Neuronal stem cell (in vitro differentiated cells): ENCODE measurements around the gene VEGFD.

ENCODE experiments used
- DNase-seq: peaks from one replicate; pipeline ENCODE4 v3.0.0-alpha.2; 2013; ENCODE audit warnings: low spot score
- H2AFZ ChIP-seq: one replicate; pipeline ENCODE4 v1.6.1; 2013; ENCODE audit warnings: mild to moderate bottlenecking, low read length, inconsistent platforms
- H2AK5ac ChIP-seq: 2 replicates; pipeline ENCODE4 v1.6.1; 2013; ENCODE audit warnings: low read depth, mild to moderate bottlenecking, inconsistent platforms, low read length, moderate library complexity, mixed read lengths
- H2BK120ac ChIP-seq: 2 replicates; pipeline ENCODE4 v1.6.1; 2013; ENCODE audit warnings: low read depth, mild to moderate bottlenecking, inconsistent platforms, low read length, moderate library complexity, mixed read lengths
- H2BK12ac ChIP-seq: one replicate; pipeline ENCODE4 v1.6.1; 2013; ENCODE audit warnings: low read length, inconsistent platforms
- H2BK15ac ChIP-seq: 2 replicates; pipeline ENCODE4 v1.6.1; 2013; ENCODE audit warnings: mild to moderate bottlenecking, low read length, inconsistent platforms, mixed read lengths
- H2BK5ac ChIP-seq: one replicate; pipeline ENCODE4 v1.6.1; 2013; ENCODE audit warnings: inconsistent platforms, mild to moderate bottlenecking, low read length, moderate library complexity
- H3K14ac ChIP-seq: one replicate; pipeline ENCODE4 v1.6.1; 2013; ENCODE audit warnings: low read length, inconsistent platforms
- H3K18ac ChIP-seq: 2 replicates; pipeline ENCODE4 v1.6.1; 2013; ENCODE audit warnings: low read length, inconsistent platforms
- H3K23ac ChIP-seq: 2 replicates; pipeline ENCODE4 v1.6.1; 2013; ENCODE audit warnings: low read depth, mild to moderate bottlenecking, mixed read lengths, low read length, inconsistent platforms; ENCODE audit not compliant: poor library complexity
- H3K27ac ChIP-seq: replicated peaks from 3 replicates; pipeline ENCODE4 v1.5.1; 2013; ENCODE audit warnings: low read length, inconsistent platforms
- H3K27me3 ChIP-seq, 3 experiments: 2 replicates each; pipeline ENCODE4 v1.6.1; 2013; ENCODE audit warnings: low read length in 3 of 3, mild to moderate bottlenecking in 2 of 3, inconsistent platforms in 1 of 3, low read depth in 1 of 3, mixed read lengths in 1 of 3, moderate library complexity in 1 of 3; ENCODE audit not compliant: control insufficient read depth in 3 of 3, insufficient read depth in 3 of 3
- H3K36me3 ChIP-seq, 2 donors: replicated peaks in 1 of 2; 2 replicates each; pipeline ENCODE4 v1.6.1; 2013; ENCODE audit warnings: low read length in 2 of 2; ENCODE audit not compliant: control insufficient read depth in 2 of 2, insufficient read depth in 2 of 2
- H3K4ac ChIP-seq: 2 replicates; pipeline ENCODE4 v1.6.1; 2013; ENCODE audit warnings: inconsistent platforms, mild to moderate bottlenecking, low read length, moderate library complexity
- H3K4me1 ChIP-seq, 2 donors: 1 replicate in 1 of 2; 2 replicates in 1 of 2; pipeline ENCODE4 v1.6.1; 2013; ENCODE audit warnings: low read length in 2 of 2, low read depth in 1 of 2; ENCODE audit not compliant: control insufficient read depth in 2 of 2, insufficient read depth in 1 of 2
- H3K4me2 ChIP-seq: one replicate; pipeline ENCODE4 v1.6.1; 2013; ENCODE audit warnings: mild to moderate bottlenecking, low read length, inconsistent platforms; ENCODE audit not compliant: insufficient read depth, poor library complexity, severe bottlenecking
- H3K4me3 ChIP-seq, 2 donors: 2 replicates each; pipeline ENCODE4 v1.5.1; 2013; ENCODE audit warnings: low read length in 2 of 2, mild to moderate bottlenecking in 2 of 2, inconsistent platforms in 1 of 2, moderate library complexity in 1 of 2
- H3K79me1 ChIP-seq: one replicate; pipeline ENCODE4 v1.6.1; 2013; ENCODE audit warnings: low read depth, mild to moderate bottlenecking, inconsistent platforms, low read length, moderate library complexity
- H3K9ac ChIP-seq: one replicate; pipeline ENCODE4 v1.6.1; 2013; ENCODE audit warnings: mild to moderate bottlenecking, low read depth, low read length, inconsistent platforms; ENCODE audit not compliant: poor library complexity
- H3K9me3 ChIP-seq, 2 donors: replicated peaks in 1 of 2; 2 replicates each; pipeline versions ENCODE3 to v1.6.1; 2013; ENCODE audit warnings: low read length in 2 of 2, mild to moderate bottlenecking in 2 of 2, inconsistent platforms in 1 of 2, low read depth in 1 of 2, mixed read lengths in 1 of 2, moderate library complexity in 1 of 2; ENCODE audit not compliant: control insufficient read depth in 2 of 2, insufficient read depth in 1 of 2
- H4K8ac ChIP-seq: one replicate; pipeline ENCODE4 v1.6.1; 2013; ENCODE audit warnings: low read depth, mild to moderate bottlenecking, inconsistent platforms, low read length, moderate library complexity
- H4K91ac ChIP-seq: one replicate; pipeline ENCODE4 v1.6.1; 2013; ENCODE audit warnings: low read length, low read depth, mild to moderate bottlenecking, inconsistent platforms; ENCODE audit not compliant: poor library complexity
- WGBS, 2 donors: extraction: QIAGEN DNeasy Blood & Tissue Kit; methylation state at CpG; one replicate each; pipeline ENCODE4 v1.1.7; 2013; ENCODE audit warnings: missing lambda C conversion rate in 2 of 2, mixed read lengths in 1 of 2; ENCODE audit not compliant: insufficient read length in 2 of 2, insufficient replicate concordance in 1 of 2; ENCODE audit errors: extremely low coverage in 2 of 2; 5-methylcytosine and 5-hydroxymethylcytosine counted together

Gene VEGFD

GRCh38 chrX:15298201-15298600 is 86.0 kb downstream of the VEGFD start:
- H2BK5ac ChIP-seq = no peak overlapping the region
- no peak overlapping the region for H3K14ac ChIP-seq
- no peak overlapping the region for H3K18ac ChIP-seq
- no peaks in the 10 kb centered on the region for H3K9me3 ChIP-seq
- no peak overlapping the region for H3K4ac ChIP-seq
- H3K27ac ChIP-seq = no peak overlapping the region
- DNase-seq = no peak
- no peak overlapping the region for H3K4me3 ChIP-seq
- H3K27me3 ChIP-seq = peaks cover 0 to 10% (median 0%) of the 10 kb centered on the region in 3 experiments
- no peak overlapping the region for H3K9ac ChIP-seq
- peak overlapping the region; percentile 42 for H2AFZ ChIP-seq
- H3K79me1 ChIP-seq = no peaks in the 10 kb centered on the region
- H3K4me2 ChIP-seq = no peak overlapping the region
- no peak overlapping the region for H2AK5ac ChIP-seq
- H3K36me3 ChIP-seq = no peaks in the 10 kb centered on the region
- H3K4me1 ChIP-seq = no peaks in the 10 kb centered on the region
- H3K23ac ChIP-seq = no peak overlapping the region
- no peak overlapping the region for H4K8ac ChIP-seq
- H4K91ac ChIP-seq = no peak overlapping the region
- WGBS, 2 donors = no CpG with 5 or more reads among the region's 2 CpGs
- H2BK15ac ChIP-seq = no peak overlapping the region
- H2BK120ac ChIP-seq = no peak overlapping the region
- H2BK12ac ChIP-seq = no peak overlapping the region
